Lower lobe of right lung (tissue), 2 donors: ENCODE data around the gene SEC24D. TPM values are rescaled to one million over a fixed set of nuclear protein-coding genes. Genes with fewer than 3 reads are reported as not detected.

Source experiments
- ATAC-seq, 2 donors: fragments of 200-7000 bp; cut with Tn5 transposase; one replicate each; pipeline ENCODE4 v1.9.1; 2020 to 2022; ENCODE audit warnings: mild to moderate bottlenecking in 2 of 2, moderate library complexity in 2 of 2
- DNase-seq: peaks from one replicate; pipeline ENCODE4 v3.0.0-alpha.2; 2020
- H3K27ac ChIP-seq: fragments of 200-600 bp; one replicate; pipeline ENCODE4 v1.8.0; 2022
- H3K27me3 ChIP-seq: fragments of 200-600 bp; one replicate; pipeline ENCODE4 v1.8.0; 2022; ENCODE audit warnings: low read depth
- H3K36me3 ChIP-seq: fragments of 200-600 bp; one replicate; pipeline ENCODE4 v1.8.0; 2022; ENCODE audit warnings: mild to moderate bottlenecking
- H3K4me1 ChIP-seq: fragments of 200-600 bp; one replicate; pipeline ENCODE4 v1.8.0; 2022
- H3K4me3 ChIP-seq: fragments of 200-600 bp; one replicate; pipeline ENCODE4 v1.8.0; 2022; ENCODE audit warnings: mild to moderate bottlenecking
- H3K9me3 ChIP-seq: fragments of 200-600 bp; one replicate; pipeline ENCODE4 v1.8.0; 2022
- intact Hi-C: fragments of 100-400 bp; cut with DNase I; formaldehyde crosslinking; loops from one replicate; pipeline ENCODE4 v1.11.0; 2022
- total RNA-seq: library from RNA; stranded (reverse); fragmentation: NEBNext Ultra II Directional; extraction: Animal tissue kit (Norgen Biotek cat#: 25700); gene quantifications from one replicate; pipeline ENCODE4 v1.2.1, GENCODE V29; 2021
- TF ChIP-seq, protein P1 (sequence below): fragments of 200-600 bp; IDR thresholded peaks from one replicate; pipeline ENCODE4 v1.8.0; 2022; ENCODE audit warnings: antibody characterized with exemption, mild to moderate bottlenecking
- donor health status: DM: no; HTN: yes; CAD: no; lungs with severe emphysema.

SEC24D gene
- total RNA-seq, 1 donor from 2014 or later, result 45.7 TPM

DNA sequence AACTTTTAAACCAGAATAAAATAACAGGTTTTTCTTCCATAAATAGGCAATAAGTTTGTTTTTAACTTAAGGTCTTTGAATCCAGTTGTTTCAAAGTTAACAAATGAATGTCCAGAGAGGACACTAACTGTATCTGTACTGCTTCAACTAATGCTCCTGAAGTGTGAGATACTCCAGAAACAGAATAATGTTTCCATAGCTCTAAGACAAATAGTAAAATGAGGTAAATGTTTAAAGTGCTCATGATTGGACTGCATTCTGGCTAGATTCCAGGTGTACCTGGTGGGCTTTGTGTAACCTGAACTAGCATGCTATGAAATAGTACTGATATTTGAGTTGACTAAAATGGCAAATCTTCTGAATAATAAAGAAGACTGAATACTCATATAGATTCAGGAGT is 99.0 kb downstream of the SEC24D start:
- no peak for ATAC-seq
- H3K27ac ChIP-seq, result no peak overlapping the region
- H3K27me3 ChIP-seq, result no peaks in the 10 kb centered on the region
- no peaks in the 10 kb centered on the region for H3K4me1 ChIP-seq
- peaks cover 86% of the 10 kb centered on the region for H3K36me3 ChIP-seq
- TF ChIP-seq, protein P1, sequence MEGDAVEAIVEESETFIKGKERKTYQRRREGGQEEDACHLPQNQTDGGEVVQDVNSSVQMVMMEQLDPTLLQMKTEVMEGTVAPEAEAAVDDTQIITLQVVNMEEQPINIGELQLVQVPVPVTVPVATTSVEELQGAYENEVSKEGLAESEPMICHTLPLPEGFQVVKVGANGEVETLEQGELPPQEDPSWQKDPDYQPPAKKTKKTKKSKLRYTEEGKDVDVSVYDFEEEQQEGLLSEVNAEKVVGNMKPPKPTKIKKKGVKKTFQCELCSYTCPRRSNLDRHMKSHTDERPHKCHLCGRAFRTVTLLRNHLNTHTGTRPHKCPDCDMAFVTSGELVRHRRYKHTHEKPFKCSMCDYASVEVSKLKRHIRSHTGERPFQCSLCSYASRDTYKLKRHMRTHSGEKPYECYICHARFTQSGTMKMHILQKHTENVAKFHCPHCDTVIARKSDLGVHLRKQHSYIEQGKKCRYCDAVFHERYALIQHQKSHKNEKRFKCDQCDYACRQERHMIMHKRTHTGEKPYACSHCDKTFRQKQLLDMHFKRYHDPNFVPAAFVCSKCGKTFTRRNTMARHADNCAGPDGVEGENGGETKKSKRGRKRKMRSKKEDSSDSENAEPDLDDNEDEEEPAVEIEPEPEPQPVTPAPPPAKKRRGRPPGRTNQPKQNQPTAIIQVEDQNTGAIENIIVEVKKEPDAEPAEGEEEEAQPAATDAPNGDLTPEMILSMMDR, result no peak
- DNase-seq, result no peak
- no peaks in the 10 kb centered on the region for H3K9me3 ChIP-seq
- H3K4me3 ChIP-seq, result no peak overlapping the region
- intact Hi-C loops, result no loop called here

DNA sequence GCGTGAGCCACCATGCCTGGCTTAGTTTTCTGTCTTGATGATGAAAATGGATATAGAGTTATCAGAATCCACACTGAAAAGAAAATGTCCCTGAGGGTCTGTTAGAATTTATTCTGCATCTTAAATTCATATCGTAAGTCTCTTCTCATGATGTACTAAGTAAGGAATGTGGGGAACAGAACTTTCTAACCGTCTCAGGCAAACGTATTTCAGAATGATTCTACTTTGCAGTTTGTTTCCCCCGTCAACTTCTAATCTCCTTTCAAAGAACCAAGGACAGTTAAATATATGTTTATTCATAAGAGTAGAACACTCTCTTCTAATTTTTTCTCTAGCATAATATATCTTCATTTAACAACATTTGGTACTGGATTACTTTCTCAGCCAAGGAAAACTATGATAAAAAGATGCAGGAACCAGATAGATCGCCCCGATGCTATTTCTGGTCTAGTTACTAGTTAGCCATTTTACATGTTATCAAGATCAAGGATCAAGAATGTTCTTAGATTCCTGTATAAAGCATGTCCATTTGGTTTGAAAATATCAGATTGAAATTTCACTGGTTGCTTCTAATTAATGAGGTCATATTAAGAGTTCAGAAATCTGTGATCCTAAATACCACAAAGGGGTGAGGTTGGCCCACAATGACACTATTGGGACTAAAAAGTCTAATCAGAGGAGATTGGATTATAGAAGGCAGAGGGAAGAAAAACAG is 101.3 kb downstream of the SEC24D start:
- intact Hi-C loops, result no loop called here
- TF ChIP-seq, protein P1, result no peak
- ATAC-seq (no peak), DNase-seq (no peak)
- peaks cover 97% of the 10 kb centered on the region for H3K36me3 ChIP-seq
- no peaks in the 10 kb centered on the region for H3K27me3 ChIP-seq
- H3K4me3 ChIP-seq, result no peak overlapping the region
- H3K27ac ChIP-seq, result no peak overlapping the region
- H3K4me1 ChIP-seq, result no peaks in the 10 kb centered on the region
- no peaks in the 10 kb centered on the region for H3K9me3 ChIP-seq

DNA sequence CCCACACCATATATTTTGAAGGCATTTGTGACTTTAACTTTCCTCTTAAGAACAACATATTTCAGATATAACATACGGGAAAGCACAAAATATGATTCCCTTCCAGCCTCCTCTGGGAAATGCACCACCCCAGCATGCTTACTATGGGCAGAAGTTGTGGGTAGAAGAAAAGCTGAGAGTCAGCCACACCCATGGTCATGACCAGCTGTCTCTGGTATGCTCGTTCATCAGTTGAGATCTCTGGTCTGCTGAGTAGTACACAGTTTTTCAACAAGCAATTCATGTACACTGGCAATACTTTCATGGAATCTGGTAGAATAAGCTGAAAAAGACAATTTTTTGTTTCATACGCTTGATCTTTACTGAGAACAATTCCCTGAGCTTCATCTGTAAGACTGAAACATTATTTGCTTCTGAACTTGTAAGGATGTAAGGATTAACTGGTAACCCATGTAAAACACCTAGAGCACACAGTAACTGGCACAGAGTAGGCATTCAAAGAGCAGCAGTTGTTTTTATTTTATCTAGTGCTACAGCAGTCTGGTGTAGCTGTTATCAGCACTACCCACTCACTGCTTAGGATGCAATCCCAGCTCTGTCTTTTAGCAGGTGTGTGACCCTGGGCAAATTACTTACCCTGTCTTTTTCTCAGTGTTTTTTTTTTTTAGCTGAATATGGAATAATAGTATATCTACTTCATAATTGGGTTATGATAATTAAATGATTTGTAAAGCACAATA is 103.2 kb downstream of the SEC24D start:
- intact Hi-C loops, result no loop called here
- H3K36me3 ChIP-seq, result peaks cover 97% of the 10 kb centered on the region

DNA sequence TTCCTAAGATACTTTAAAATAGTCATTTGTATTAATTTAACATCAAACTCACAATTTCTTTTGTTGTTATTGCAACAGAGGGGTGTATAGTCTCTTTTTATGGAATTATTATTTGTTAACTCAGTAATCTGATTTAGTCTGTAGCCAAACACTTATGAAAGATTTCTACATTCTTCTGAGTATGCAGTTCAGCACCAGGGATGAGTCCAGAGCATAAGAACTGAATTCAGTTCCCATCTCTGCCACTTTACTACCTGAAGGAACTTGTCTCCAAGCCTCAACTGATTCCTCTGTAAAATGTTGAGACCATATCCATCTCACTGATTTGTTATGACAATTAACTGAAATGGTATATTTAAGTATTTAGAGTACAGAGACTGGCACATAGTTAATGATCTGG is 105.2 kb downstream of the SEC24D start:
- no peak for ATAC-seq
- Histone ChIP-seq H3K27ac (no peak overlapping the region), H3K9me3 (no peaks in the 10 kb centered on the region), H3K4me1 (no peaks in the 10 kb centered on the region), H3K27me3 (no peaks in the 10 kb centered on the region), H3K36me3 (peaks cover 99% of the 10 kb centered on the region), H3K4me3 (no peak overlapping the region)
- TF ChIP-seq, protein P1, result no peak
- intact Hi-C loops, result no loop called here
- DNase-seq, result no peak

More for the DNA sequence above, 103.2 kb downstream of the SEC24D start:
- Histone ChIP-seq H3K4me1 (no peaks in the 10 kb centered on the region), H3K27ac (no peak overlapping the region), H3K9me3 (no peaks in the 10 kb centered on the region), H3K27me3 (no peaks in the 10 kb centered on the region), H3K4me3 (no peak overlapping the region)
- TF ChIP-seq, protein P1, result no peak
- DNase-seq (no peak), ATAC-seq (no peak)

DNA sequence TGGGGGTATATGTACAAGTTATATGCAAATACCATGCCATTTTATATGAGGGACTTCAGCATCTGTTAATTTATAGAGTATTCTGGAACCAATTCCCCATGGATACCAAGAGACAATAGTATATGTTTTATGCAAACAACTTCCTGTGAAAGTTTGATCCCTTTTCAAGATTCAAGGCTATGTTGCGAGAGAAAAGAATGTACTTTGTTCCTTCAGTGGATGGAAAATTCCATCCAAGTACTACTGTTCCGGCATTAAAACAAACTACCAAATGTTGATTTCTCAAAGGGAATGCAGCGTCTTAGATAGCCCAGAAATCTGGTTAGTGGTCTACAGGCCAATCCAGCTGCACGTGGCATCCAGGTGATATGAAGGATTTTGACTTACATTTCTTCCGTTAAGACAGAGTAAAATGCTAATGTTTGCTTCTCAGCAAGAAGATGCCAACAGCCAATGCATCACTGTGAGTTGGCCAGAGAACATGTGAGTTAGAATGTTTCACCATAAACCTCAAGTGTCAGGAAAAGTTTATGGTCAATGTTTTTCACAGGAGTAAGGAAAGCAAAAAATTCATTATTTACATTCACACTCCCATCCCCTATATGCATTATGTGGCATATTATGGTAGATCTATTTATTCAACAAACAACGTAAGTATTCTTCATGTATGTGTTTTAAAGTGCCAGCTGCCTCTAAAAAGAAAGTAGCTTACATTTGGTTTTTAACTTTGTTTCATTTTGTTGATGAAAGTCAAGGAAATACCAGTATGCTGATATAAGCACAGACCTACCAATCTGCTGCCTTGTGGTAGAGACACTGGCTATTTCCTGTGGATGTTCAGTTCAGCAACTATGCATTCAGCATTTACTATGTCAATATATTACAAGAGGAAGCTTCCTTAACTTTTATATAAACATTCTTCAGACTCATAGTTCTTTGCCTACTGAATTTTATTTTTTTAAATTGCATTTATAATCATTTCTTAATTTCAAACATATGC is 106.3 kb downstream of the SEC24D start:
- no peak for ATAC-seq
- TF ChIP-seq, protein P1, result no peak
- Histone ChIP-seq H3K4me1 (no peaks in the 10 kb centered on the region), H3K36me3 (peaks cover 99% of the 10 kb centered on the region), H3K27ac (no peak overlapping the region), H3K9me3 (no peaks in the 10 kb centered on the region), H3K27me3 (no peaks in the 10 kb centered on the region), H3K4me3 (no peak overlapping the region)
- no peak for DNase-seq
- intact Hi-C loops, result no loop called here
